Fibroblast of skin of left biceps (primary cell): ENCODE measurements around the gene APOC3.

ENCODE experiments used
- DNase-seq, 2 experiments: peaks; one replicate each; pipeline ENCODE4 v3.0.0-alpha.2; 2013; ENCODE audit warnings: low read depth in 2 of 2

APOC3 gene

DNA sequence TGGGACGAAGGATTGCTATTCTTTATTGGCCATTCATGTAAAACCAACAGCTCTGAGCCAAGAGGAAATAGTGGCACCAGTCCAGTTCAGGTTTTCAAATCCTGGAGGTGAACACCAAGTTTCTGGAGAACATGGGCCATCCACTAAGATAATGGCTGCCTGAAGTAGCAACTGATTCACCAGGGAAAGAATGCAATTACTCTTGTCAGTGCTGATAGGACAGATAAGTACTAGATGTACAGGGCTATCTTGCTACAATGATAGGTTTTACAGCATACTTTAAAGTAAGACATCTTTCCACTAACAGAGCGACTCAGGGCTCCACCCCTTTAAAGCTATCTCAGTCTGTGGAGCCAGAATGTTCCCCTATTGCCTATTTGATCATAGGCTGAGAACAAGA lies 44.5 kb downstream of the APOC3 start:
- DNase-seq = peak; percentile 41 to 49

DNA sequence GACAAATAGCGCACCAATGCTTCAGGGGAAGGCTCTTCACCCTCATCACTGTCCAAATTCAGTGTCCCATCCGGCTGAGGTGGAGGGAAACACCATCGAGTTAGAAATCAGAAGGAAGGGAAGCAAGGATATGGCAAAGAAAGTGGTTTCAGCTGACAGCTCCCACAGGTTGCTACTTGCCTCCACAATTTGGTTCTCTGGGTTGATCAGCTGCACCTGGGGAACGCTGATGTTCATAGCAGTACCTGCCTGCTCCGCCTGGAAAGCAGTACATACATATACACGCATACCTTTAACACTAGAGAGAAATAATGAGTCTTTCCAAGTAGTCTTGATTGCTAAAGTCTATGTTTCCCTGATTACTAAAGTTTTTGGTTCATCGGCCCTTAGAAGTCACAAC lies 45.5 kb downstream of the APOC3 start:
- no peak for DNase-seq

DNA sequence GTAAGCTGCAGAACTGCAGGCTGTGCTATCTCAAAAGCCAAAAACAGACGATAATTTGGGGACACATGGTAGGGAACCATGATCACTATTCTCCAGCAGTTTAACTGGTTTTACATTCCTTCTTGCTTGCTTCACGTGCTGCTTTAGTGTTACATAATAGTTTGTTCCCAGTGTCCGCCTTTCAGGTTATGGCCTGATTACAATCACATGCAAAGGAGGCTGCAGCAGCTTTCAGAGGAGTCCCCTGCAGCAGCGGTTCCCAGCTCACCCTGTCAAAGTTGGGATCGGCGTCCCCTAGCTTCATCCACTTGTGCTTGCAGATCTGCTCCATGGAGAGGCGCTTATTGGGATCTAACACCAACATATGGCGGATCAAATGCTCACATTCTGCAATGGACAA lies 46.9 kb downstream of the APOC3 start:
- no peak for DNase-seq

DNA sequence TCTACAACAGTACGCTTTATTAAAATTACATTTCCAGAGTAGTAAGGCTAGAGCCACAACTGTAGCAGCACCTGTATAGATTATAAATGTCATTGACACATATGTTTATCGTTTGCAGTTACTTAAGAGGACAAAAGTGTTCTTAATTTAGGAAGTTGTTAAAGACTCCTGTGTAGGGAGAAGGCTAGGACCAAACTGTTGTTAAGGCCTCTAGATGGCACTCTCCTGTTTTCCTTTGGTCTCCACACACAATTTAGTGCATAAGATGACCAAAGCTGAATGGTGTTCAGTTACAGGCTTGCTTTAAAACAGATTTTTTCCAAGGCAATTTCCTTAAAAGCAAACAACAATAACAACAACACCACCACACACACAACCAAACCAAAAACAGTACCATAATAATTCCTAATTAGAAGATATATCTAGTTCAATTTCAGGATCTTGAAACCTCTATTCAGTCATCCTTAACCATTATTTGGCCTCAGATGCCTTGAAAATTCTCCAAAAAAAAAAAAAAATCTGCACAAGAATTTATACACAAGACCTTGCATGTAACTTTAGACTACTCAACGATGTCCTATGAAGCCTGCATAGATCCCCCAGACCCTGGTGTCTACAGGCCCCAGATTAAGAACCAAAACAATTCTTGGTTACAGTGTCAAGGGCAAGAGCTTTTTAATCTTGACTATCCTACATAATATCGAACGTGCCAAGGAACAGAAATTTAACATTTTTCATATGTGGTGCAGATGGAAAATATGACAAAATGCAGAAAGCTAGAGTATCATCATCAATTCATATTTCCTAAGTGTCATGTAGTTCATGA lies 50.3 kb downstream of the APOC3 start:
- DNase-seq = peak; percentile 35 to 40

DNA sequence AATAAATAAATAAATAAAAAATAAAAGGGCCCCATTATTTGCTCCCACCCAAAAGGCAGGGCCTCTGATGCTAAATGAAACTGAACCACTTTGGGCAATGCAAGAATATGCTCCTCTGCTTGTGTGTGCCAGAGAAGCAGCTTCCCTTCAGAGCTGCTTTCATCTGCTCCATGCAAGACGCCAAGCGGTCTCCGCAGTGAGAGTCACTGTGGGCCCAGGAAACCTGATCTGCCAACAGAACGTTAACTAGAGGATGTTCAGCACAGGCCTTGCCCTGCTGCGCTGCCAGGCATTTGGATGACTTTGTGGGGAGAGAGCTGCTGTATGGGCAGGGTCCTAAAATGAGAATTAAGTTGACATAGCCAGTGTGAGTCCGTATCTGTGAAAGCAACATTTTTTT lies 51.4 kb downstream of the APOC3 start:
- no peak for DNase-seq

DNA sequence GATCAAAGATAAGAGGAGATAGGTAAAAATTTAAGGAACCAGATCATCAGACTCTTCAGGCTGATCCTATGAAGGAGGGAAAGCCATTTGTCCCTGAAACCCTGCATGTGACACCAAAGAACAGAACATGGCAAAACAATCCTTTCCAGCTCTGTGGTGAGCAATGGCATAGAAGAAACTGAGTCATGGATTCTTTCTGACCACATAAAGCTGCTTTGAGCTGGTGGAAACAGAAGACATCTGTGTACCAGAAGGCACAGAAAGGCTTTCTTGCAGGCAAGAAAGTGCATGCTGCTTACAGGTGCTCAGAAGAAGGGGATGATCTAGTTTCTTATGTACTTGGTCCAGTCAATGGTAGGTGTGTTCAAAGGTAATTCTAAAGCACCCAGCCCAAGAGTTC lies 52.7 kb downstream of the APOC3 start:
- peak; percentile 36 to 47 for DNase-seq
